WTC11 (cell line): ENCODE results near the gene PHKA2. TPM values are rescaled to one million over a fixed set of nuclear protein-coding genes. Genes with fewer than 3 reads are reported as not detected.

Source experiments
- ATAC-seq: fragments of 200-7000 bp; cut with Tn5 transposase; 2 replicates; pipeline ENCODE4 v1.10.0; 2021; ENCODE audit warnings: mild to moderate bottlenecking, moderate library complexity
- CTCF ChIA-PET: fragments of 300-600 bp; sonication (Branson Sonifier 250); formaldehyde crosslinking; loops from one replicate; lab custom pipeline; 2021; ENCODE audit warnings: antibody characterized with exemption; lab: Charles Lee
- POLR2A ChIA-PET: fragments of 350-600 bp; sonication (Branson Sonifier 250); formaldehyde crosslinking; loops from one replicate; lab custom pipeline; 2021; ENCODE audit warnings: antibody characterized with exemption; lab: Charles Lee
- DNase-seq: peaks from one replicate; pipeline ENCODE4 v3.0.0; 2021; ENCODE audit warnings: low spot score
- H3K27ac Mint-ChIP-seq: 2 replicates; pipeline ENCODE4 v1.8.0; 2021; ENCODE audit warnings: mixed read lengths
- H3K27me3 Mint-ChIP-seq: 2 replicates; pipeline ENCODE4 v1.8.0; 2021; ENCODE audit warnings: low read depth, mild to moderate bottlenecking, moderate library complexity, mixed read lengths
- H3K36me3 Mint-ChIP-seq: 2 replicates; pipeline ENCODE4 v1.8.0; 2021; ENCODE audit warnings: mixed read lengths
- H3K4me1 Mint-ChIP-seq: 2 replicates; pipeline ENCODE4 v1.8.0; 2022; ENCODE audit warnings: mixed read lengths
- H3K4me3 Mint-ChIP-seq: 2 replicates; pipeline ENCODE4 v1.8.0; 2021; ENCODE audit warnings: mild to moderate bottlenecking, moderate library complexity, mixed read lengths
- H3K9me3 Mint-ChIP-seq: 2 replicates; pipeline ENCODE4 v1.8.0; 2021; ENCODE audit warnings: mixed read lengths
- CREM ChIP-seq: sonication (generic); formaldehyde crosslinking; IDR thresholded peaks from 2 replicates; pipeline ENCODE4 v1.8.1; 2022; ENCODE audit warnings: mild to moderate bottlenecking, missing genetic modification reagents, moderate library complexity
- ELF4 ChIP-seq: sonication (generic); formaldehyde crosslinking; IDR thresholded peaks from 2 replicates; pipeline ENCODE4 v1.8.1; 2022; ENCODE audit warnings: low read depth, mild to moderate bottlenecking, moderate library complexity, missing genetic modification reagents
- ETV6 ChIP-seq: sonication (generic); formaldehyde crosslinking; IDR thresholded peaks from 2 replicates; pipeline ENCODE4 v1.8.1; 2022; ENCODE audit warnings: mild to moderate bottlenecking, missing genetic modification reagents
- FOXJ3 ChIP-seq: sonication (generic); formaldehyde crosslinking; IDR thresholded peaks from 2 replicates; pipeline ENCODE4 v1.9.0; 2021; ENCODE audit warnings: missing genetic modification reagents, mild to moderate bottlenecking, borderline replicate concordance
- GTF2I ChIP-seq: fragments of 250-450 bp; sonication (Bioruptor Pico); conservative IDR thresholded peaks from 2 replicates; pipeline ENCODE4 v1.4.0; 2021; ENCODE audit warnings: mild to moderate bottlenecking
- KAT7 ChIP-seq: sonication (generic); formaldehyde crosslinking; IDR thresholded peaks from 2 replicates; pipeline ENCODE4 v1.8.1; 2023; ENCODE audit warnings: missing genetic modification reagents, mild to moderate bottlenecking, borderline replicate concordance
- MXD4 ChIP-seq: fragments of 250-450 bp; sonication (Bioruptor Pico); IDR thresholded peaks from 2 replicates; pipeline ENCODE4 v1.8.0; 2021; ENCODE audit warnings: mild to moderate bottlenecking, moderate library complexity, borderline replicate concordance
- NFE2L1 ChIP-seq: sonication (generic); formaldehyde crosslinking; IDR thresholded peaks from 2 replicates; pipeline ENCODE4 v1.8.1; 2023; ENCODE audit warnings: missing genetic modification reagents
- NFYB ChIP-seq: sonication (generic); formaldehyde crosslinking; conservative IDR thresholded peaks from 2 replicates; pipeline ENCODE4 v1.8.0; 2022; ENCODE audit warnings: low read depth, missing genetic modification reagents
- RORB ChIP-seq: fragments of 250-450 bp; sonication (Bioruptor Pico); IDR thresholded peaks from 2 replicates; pipeline ENCODE4 v1.9.0; 2021; ENCODE audit warnings: mild to moderate bottlenecking
- TEAD1 ChIP-seq: sonication (generic); formaldehyde crosslinking; IDR thresholded peaks from 2 replicates; pipeline ENCODE4 v1.8.0; 2022; ENCODE audit warnings: mild to moderate bottlenecking, missing genetic modification reagents
- ZBTB21 ChIP-seq: sonication (generic); formaldehyde crosslinking; IDR thresholded peaks from 2 replicates; pipeline ENCODE4 v1.8.1; 2023; ENCODE audit warnings: mild to moderate bottlenecking, missing genetic modification reagents, borderline replicate concordance
- ZNF138 ChIP-seq: sonication (generic); formaldehyde crosslinking; conservative IDR thresholded peaks from 2 replicates; pipeline ENCODE4 v1.8.1; 2022; ENCODE audit warnings: mild to moderate bottlenecking, moderate library complexity, missing genetic modification reagents
- ZNF263 ChIP-seq: sonication (generic); formaldehyde crosslinking; IDR thresholded peaks from 2 replicates; pipeline ENCODE4 v1.8.1; 2022; ENCODE audit warnings: low read depth, mild to moderate bottlenecking, moderate library complexity, missing genetic modification reagents
- total RNA-seq: library from RNA; stranded (reverse); gene quantifications from 3 replicates; pipeline ENCODE4 v1.2.3, GENCODE V29; 2021
- TF ChIP-seq, protein P1 (sequence below): sonication (generic); formaldehyde crosslinking; IDR thresholded peaks from 2 replicates; pipeline ENCODE4 v1.8.0; 2022; ENCODE audit warnings: missing genetic modification reagents
- TF ChIP-seq, protein P2 (sequence below): sonication (generic); formaldehyde crosslinking; conservative IDR thresholded peaks from 2 replicates; pipeline ENCODE4 v1.8.1; 2023; ENCODE audit warnings: mild to moderate bottlenecking, low read depth, missing genetic modification reagents, moderate library complexity
- TF ChIP-seq, protein P3 (sequence below): sonication (generic); formaldehyde crosslinking; IDR thresholded peaks from 2 replicates; pipeline ENCODE4 v1.8.0; 2022; ENCODE audit warnings: mild to moderate bottlenecking, missing genetic modification reagents
- TF ChIP-seq, protein P4 (sequence below): sonication (generic); formaldehyde crosslinking; IDR thresholded peaks from 2 replicates; pipeline ENCODE4 v1.8.1; 2023; ENCODE audit warnings: mild to moderate bottlenecking, moderate library complexity, missing genetic modification reagents
- TF ChIP-seq, protein P5 (sequence below): fragments of 250-450 bp; sonication (Bioruptor Pico); conservative IDR thresholded peaks from 2 replicates; pipeline ENCODE4 v1.9.0; 2021; ENCODE audit warnings: mild to moderate bottlenecking
- TF ChIP-seq, protein P6 (sequence below): sonication (generic); formaldehyde crosslinking; IDR thresholded peaks from 2 replicates; pipeline ENCODE4 v1.8.1; 2022; ENCODE audit warnings: low read depth, missing genetic modification reagents, borderline replicate concordance

Gene PHKA2
- total RNA-seq, 1 experiment from 2014 or later = 23.8 TPM

DNA sequence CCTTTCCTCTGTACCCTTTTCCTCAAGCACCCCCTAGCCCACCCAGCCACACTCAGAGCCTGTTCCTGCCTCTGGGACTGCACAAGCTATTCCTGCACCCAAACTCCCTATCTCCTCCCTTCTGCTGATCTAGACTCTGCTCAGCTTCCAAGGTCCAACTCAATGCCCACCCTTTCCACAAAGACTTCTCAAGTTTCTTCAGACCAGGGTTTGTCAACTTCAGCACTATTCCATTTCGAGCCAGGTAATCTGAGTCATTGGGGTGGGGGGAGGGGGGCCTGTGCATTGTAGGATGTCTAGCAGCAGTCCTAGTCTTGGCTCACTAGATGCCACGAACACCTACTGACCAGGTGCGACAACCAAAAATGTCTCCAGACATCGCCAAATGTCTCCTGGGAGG is 37.3 kb downstream of the PHKA2 start (continued):
- TF ChIP-seq, protein P1, sequence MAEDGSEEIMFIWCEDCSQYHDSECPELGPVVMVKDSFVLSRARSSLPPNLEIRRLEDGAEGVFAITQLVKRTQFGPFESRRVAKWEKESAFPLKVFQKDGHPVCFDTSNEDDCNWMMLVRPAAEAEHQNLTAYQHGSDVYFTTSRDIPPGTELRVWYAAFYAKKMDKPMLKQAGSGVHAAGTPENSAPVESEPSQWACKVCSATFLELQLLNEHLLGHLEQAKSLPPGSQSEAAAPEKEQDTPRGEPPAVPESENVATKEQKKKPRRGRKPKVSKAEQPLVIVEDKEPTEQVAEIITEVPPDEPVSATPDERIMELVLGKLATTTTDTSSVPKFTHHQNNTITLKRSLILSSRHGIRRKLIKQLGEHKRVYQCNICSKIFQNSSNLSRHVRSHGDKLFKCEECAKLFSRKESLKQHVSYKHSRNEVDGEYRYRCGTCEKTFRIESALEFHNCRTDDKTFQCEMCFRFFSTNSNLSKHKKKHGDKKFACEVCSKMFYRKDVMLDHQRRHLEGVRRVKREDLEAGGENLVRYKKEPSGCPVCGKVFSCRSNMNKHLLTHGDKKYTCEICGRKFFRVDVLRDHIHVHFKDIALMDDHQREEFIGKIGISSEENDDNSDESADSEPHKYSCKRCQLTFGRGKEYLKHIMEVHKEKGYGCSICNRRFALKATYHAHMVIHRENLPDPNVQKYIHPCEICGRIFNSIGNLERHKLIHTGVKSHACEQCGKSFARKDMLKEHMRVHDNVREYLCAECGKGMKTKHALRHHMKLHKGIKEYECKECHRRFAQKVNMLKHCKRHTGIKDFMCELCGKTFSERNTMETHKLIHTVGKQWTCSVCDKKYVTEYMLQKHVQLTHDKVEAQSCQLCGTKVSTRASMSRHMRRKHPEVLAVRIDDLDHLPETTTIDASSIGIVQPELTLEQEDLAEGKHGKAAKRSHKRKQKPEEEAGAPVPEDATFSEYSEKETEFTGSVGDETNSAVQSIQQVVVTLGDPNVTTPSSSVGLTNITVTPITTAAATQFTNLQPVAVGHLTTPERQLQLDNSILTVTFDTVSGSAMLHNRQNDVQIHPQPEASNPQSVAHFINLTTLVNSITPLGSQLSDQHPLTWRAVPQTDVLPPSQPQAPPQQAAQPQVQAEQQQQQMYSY (CRISPR knock-in tag) = no peak

DNA sequence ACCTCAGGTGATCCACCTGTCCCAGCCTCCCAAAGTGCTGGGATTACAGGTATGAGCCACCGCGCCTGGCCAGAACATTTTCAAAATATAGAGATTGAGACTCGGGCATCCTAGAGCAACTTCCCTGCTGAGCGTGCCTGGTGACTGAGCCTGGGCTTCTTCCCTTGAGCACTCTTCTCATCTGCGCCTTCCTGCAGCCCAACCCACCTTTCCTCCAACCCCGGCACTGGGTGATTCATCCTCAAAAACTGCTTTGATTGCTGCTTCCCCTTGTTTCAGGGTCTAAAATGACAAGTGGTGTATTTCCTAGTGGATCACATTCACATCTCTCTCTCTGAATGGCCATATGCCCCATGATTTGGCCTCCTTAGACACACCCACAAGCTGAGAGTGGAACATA is 37.8 kb downstream of the PHKA2 start:
- ATAC-seq = no peak
- CTCF ChIA-PET = no interaction called here
- no peaks in the 10 kb centered on the region for H3K4me1 Mint-ChIP-seq

More for the DNA sequence above, 37.8 kb downstream of the PHKA2 start:
- no peak for DNase-seq
- H3K27ac Mint-ChIP-seq = no peak overlapping the region
- POLR2A ChIA-PET = no interaction called here
- peaks cover 13% of the 10 kb centered on the region for H3K36me3 Mint-ChIP-seq
- TF ChIP-seq, protein P2, sequence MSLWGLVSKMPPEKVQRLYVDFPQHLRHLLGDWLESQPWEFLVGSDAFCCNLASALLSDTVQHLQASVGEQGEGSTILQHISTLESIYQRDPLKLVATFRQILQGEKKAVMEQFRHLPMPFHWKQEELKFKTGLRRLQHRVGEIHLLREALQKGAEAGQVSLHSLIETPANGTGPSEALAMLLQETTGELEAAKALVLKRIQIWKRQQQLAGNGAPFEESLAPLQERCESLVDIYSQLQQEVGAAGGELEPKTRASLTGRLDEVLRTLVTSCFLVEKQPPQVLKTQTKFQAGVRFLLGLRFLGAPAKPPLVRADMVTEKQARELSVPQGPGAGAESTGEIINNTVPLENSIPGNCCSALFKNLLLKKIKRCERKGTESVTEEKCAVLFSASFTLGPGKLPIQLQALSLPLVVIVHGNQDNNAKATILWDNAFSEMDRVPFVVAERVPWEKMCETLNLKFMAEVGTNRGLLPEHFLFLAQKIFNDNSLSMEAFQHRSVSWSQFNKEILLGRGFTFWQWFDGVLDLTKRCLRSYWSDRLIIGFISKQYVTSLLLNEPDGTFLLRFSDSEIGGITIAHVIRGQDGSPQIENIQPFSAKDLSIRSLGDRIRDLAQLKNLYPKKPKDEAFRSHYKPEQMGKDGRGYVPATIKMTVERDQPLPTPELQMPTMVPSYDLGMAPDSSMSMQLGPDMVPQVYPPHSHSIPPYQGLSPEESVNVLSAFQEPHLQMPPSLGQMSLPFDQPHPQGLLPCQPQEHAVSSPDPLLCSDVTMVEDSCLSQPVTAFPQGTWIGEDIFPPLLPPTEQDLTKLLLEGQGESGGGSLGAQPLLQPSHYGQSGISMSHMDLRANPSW = no peak
- no peak for TF ChIP-seq ZBTB21 (CRISPR knock-in tag)
- TF ChIP-seq, protein P3, sequence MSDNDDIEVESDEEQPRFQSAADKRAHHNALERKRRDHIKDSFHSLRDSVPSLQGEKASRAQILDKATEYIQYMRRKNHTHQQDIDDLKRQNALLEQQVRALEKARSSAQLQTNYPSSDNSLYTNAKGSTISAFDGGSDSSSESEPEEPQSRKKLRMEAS (CRISPR knock-in tag) = no peak
- no peak for TF ChIP-seq TEAD1 (CRISPR knock-in tag)
- no peak for TF ChIP-seq ZNF138 (CRISPR knock-in tag)
- TF ChIP-seq, protein P4, sequence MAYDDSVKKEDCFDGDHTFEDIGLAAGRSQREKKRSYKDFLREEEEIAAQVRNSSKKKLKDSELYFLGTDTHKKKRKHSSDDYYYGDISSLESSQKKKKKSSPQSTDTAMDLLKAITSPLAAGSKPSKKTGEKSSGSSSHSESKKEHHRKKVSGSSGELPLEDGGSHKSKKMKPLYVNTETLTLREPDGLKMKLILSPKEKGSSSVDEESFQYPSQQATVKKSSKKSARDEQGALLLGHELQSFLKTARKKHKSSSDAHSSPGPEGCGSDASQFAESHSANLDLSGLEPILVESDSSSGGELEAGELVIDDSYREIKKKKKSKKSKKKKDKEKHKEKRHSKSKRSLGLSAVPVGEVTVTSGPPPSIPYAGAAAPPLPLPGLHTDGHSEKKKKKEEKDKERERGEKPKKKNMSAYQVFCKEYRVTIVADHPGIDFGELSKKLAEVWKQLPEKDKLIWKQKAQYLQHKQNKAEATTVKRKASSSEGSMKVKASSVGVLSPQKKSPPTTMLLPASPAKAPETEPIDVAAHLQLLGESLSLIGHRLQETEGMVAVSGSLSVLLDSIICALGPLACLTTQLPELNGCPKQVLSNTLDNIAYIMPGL = no peak
- TF ChIP-seq, protein P5, sequence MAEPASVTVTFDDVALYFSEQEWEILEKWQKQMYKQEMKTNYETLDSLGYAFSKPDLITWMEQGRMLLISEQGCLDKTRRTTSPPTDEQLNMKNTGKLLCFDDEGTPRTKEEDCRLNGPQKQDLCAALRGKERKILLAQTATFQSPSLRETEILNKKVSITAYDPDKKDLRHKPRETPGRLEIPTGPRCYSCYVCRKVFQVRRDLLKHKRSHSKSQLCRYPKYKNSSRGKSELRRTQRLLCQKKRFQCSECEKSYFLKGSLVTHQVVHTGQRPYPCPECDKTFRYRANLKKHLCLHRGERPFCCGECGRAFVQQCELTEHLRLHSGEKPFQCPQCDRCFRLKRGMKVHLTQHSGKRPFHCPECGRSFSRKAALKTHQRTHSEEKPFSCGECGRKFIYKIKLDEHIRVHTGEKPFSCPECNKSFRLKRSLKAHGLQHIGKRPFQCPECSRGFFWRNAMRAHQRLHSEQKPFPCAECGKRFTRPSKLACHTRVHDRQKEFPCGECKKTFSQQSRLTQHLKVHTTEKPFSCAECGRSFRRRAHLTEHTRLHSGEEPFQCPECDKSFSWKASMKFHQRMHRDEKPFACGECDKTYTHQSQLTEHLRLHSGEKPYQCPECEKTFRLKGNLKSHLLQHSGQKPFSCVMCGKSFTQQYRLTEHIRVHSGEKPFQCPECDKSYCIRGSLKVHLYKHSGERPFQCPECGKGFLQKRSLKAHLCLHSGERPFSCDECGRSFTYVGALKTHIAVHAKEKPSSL (CRISPR knock-in tag) = no peak
- TF ChIP-seq MXD4 (CRISPR knock-in tag) = no peak
- no peak for TF ChIP-seq NFYB (CRISPR knock-in tag)
- no peak for TF ChIP-seq CREM (CRISPR knock-in tag)
- TF ChIP-seq ZNF263 = no peak
- TF ChIP-seq, protein P1 (CRISPR knock-in tag) = no peak
- no peak for TF ChIP-seq GTF2I (CRISPR knock-in tag)
- TF ChIP-seq ETV6 = no peak
- TF ChIP-seq NFE2L1 (CRISPR knock-in tag) = no peak
- TF ChIP-seq ELF4 (CRISPR knock-in tag) = no peak
- TF ChIP-seq FOXJ3 (CRISPR knock-in tag) = no peak
- TF ChIP-seq, protein P6, sequence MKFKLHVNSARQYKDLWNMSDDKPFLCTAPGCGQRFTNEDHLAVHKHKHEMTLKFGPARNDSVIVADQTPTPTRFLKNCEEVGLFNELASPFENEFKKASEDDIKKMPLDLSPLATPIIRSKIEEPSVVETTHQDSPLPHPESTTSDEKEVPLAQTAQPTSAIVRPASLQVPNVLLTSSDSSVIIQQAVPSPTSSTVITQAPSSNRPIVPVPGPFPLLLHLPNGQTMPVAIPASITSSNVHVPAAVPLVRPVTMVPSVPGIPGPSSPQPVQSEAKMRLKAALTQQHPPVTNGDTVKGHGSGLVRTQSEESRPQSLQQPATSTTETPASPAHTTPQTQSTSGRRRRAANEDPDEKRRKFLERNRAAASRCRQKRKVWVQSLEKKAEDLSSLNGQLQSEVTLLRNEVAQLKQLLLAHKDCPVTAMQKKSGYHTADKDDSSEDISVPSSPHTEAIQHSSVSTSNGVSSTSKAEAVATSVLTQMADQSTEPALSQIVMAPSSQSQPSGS (CRISPR knock-in tag) = no peak
- no peak for TF ChIP-seq RORB (CRISPR knock-in tag)
- no peak for TF ChIP-seq KAT7
- no peaks in the 10 kb centered on the region for H3K9me3 Mint-ChIP-seq
- no peaks in the 10 kb centered on the region for H3K27me3 Mint-ChIP-seq
- no peak overlapping the region for H3K4me3 Mint-ChIP-seq
